NCI-H146 treated with DMSO at 0.1 percent for 48 hours (cell line): Measurements from ENCODE around the gene RHOA.

Experiments
- DNase-seq: peaks from one replicate; lab custom pipeline; 2025; ENCODE audit not compliant: unreplicated experiment; lab: John Stamatoyannopoulos, UW

RHOA gene

GRCh38 chr3:49411968-49412631 lies at the start of gene RHOA, which contains the start of gene TCTA:
Gene RHOA (minus strand): TSS chr3:49411976. CDS start chr3:49375589, 36,387 bp downstream.
Gene TCTA (plus strand): TSS chr3:49412423. CDS start chr3:49412427, 4 bp downstream.
- DNase-seq = peak; percentile 96

- DNase-seq = no peak
These were observed 49.2 kb upstream of the RHOA start for GRCh38 chr3:49460956-49461355.

GRCh38 chr3:49460188-49460890 lies 48.6 kb upstream of the RHOA start:
- no peak for DNase-seq

GRCh38 chr3:49456466-49456865 lies 44.7 kb upstream of the RHOA start:
- DNase-seq = no peak

GRCh38 chr3:49454898-49455681 lies 43.3 kb upstream of the RHOA start:
- DNase-seq = no peak

- DNase-seq = no peak
These were observed 42.7 kb upstream of the RHOA start for GRCh38 chr3:49454458-49454857.

GRCh38 chr3:49453621-49454020 lies 41.8 kb upstream of the RHOA start:
- DNase-seq = no peak

GRCh38 chr3:49445391-49445790 lies 33.6 kb upstream of the RHOA start:
- DNase-seq = no peak

GRCh38 chr3:49434731-49435130 lies 23.0 kb upstream of the RHOA start:
- no peak for DNase-seq

- DNase-seq = no peak
These were observed 16.9 kb upstream of the RHOA start for GRCh38 chr3:49428752-49429080.

GRCh38 chr3:49427586-49427985 lies 15.8 kb upstream of the RHOA start:
- DNase-seq = no peak

GRCh38 chr3:49424816-49425215 lies 13.0 kb upstream of the RHOA start:
- DNase-seq = no peak

- no peak for DNase-seq
These were observed 10.8 kb upstream of the RHOA start, which contains the start of gene AMT for GRCh38 chr3:49422379-49423248. Gene AMT (minus strand): TSS chr3:49422473. CDS start chr3:49422450, 23 bp downstream.

- DNase-seq = no peak
These were observed 10.2 kb upstream of the RHOA start for GRCh38 chr3:49421890-49422378.

GRCh38 chr3:49417516-49418120 lies 5.8 kb upstream of the RHOA start:
- no peak for DNase-seq

GRCh38 chr3:49416867-49417266 lies 5.1 kb upstream of the RHOA start:
- no peak for DNase-seq

GRCh38 chr3:49415931-49416601 lies 4.3 kb upstream of the RHOA start:
- no peak for DNase-seq

GRCh38 chr3:49414753-49415152 lies 3.0 kb upstream of the RHOA start:
- no peak for DNase-seq

- DNase-seq = no peak
These were observed 1.6 kb upstream of the RHOA start for GRCh38 chr3:49413338-49413734.
